ENCODE results near the gene SF1. TPM values are rescaled to one million over a fixed set of nuclear protein-coding genes. Genes with fewer than 3 reads are reported as not detected.

Gene SF1
- total RNA-seq, 2 experiments from 2014 or later, result 247 to 535 TPM

DNA sequence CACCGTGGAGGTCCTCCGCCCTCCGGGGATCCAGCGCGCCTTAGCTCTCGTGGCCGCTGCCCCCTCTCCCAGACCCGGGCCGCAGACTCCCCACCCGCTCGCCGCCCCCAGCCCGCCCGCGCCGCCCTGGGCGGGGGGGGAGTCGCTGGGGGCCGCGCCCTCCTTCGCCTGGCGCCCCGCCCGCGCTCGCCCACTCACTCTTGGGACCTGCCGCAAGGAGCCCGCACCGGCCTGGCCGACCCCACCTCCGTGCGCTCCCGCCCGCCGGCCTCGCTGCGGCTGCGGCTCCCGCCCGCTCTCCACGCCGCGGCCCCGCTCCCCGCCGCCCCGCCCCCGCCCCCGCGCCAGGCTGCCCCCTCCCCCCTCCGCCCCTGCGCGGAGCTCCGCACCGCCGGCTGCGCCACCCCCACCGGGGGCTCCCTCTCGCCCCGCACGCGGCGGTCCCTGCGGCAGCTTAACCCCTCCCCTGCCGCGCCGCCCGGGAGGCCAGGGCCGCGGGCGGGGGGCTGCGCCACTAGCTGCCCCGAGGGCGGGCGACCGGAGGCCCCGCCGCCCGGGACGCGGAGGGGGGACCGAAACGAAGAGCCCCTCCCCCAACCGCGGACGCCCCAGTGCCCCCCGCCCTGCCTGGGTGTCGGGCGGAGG lies 33.7 kb downstream of the SF1 start:
- CTCF ChIA-PET (ENCODE audit: unreplicated experiment), result interaction anchor here (0.6 to 1.9 kb wide), 3 partner anchors 27 to 494 kb away, joined by 3 to 6 read pairs (median 4); no protein-coding TSS in a partner anchor
- H3K9me2 ChIP-seq (ENCODE audit: insufficient read depth, low read length), result no peaks in the 10 kb centered on the region
- H2AFZ ChIP-seq (ENCODE audit: low read length), result no peak overlapping the region
- no peaks in the 10 kb centered on the region for H3K9me3 ChIP-seq (ENCODE audit: low read length)
- H3K4me1 ChIP-seq (ENCODE audit: insufficient read depth, low read length, poor library complexity, severe bottlenecking), result peaks cover 42% of the 10 kb centered on the region
- H3K79me2 ChIP-seq (ENCODE audit: insufficient read depth, low read depth, low read length), result peaks cover 6% of the 10 kb centered on the region; the same call in 1 of the 2 replicates
- 0 out of 2 replicates have a peak, but pooled peaks cover 7% of the 10 kb centered on the region for H4K20me1 ChIP-seq (ENCODE audit: insufficient read depth, low read length)
- H3K27ac ChIP-seq (ENCODE audit: low read depth, low read length, poor library complexity, severe bottlenecking), result peak overlapping the region; percentile 95
- DNase-seq (ENCODE audit: low spot score), result no peak
- peak overlapping the region; percentile 97 for H3K4me2 ChIP-seq (ENCODE audit: low read length)
- POLR2A ChIA-PET, result interaction anchor here (0.7 to 2.1 kb wide), 7 partner anchors 16 to 104 kb away, joined by 3 to 5 read pairs (median 4); partner anchors contain the start of gene SF1
- peaks cover 23% of the 10 kb centered on the region for H3K36me3 ChIP-seq (ENCODE audit: insufficient read depth, low read length)
- peak overlapping the region; percentile 89 for H3K4me3 ChIP-seq (ENCODE audit: low read depth, low read length, poor library complexity, severe bottlenecking)
- intact Hi-C loops (cut with micrococcal nuclease; ENCODE audit: unreplicated experiment), result loop anchor here (1.0 to 5.0 kb wide), 3 partner anchors 34 to 133 kb away; partner anchors contain the start of genes EHD1 and SF1
- TF ChIP-seq, protein P1, sequence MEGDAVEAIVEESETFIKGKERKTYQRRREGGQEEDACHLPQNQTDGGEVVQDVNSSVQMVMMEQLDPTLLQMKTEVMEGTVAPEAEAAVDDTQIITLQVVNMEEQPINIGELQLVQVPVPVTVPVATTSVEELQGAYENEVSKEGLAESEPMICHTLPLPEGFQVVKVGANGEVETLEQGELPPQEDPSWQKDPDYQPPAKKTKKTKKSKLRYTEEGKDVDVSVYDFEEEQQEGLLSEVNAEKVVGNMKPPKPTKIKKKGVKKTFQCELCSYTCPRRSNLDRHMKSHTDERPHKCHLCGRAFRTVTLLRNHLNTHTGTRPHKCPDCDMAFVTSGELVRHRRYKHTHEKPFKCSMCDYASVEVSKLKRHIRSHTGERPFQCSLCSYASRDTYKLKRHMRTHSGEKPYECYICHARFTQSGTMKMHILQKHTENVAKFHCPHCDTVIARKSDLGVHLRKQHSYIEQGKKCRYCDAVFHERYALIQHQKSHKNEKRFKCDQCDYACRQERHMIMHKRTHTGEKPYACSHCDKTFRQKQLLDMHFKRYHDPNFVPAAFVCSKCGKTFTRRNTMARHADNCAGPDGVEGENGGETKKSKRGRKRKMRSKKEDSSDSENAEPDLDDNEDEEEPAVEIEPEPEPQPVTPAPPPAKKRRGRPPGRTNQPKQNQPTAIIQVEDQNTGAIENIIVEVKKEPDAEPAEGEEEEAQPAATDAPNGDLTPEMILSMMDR (conservative IDR thresholded peaks at IDR 0.05; ENCODE audit: low read length), result no peak
- TF ChIP-seq EZH2phosphoT487 (IDR thresholded peaks at IDR 0.05; ENCODE audit: borderline replicate concordance, low read depth, low read length), result no peak
- no TSS peak for BruUV-seq (replicated peaks)

DNA sequence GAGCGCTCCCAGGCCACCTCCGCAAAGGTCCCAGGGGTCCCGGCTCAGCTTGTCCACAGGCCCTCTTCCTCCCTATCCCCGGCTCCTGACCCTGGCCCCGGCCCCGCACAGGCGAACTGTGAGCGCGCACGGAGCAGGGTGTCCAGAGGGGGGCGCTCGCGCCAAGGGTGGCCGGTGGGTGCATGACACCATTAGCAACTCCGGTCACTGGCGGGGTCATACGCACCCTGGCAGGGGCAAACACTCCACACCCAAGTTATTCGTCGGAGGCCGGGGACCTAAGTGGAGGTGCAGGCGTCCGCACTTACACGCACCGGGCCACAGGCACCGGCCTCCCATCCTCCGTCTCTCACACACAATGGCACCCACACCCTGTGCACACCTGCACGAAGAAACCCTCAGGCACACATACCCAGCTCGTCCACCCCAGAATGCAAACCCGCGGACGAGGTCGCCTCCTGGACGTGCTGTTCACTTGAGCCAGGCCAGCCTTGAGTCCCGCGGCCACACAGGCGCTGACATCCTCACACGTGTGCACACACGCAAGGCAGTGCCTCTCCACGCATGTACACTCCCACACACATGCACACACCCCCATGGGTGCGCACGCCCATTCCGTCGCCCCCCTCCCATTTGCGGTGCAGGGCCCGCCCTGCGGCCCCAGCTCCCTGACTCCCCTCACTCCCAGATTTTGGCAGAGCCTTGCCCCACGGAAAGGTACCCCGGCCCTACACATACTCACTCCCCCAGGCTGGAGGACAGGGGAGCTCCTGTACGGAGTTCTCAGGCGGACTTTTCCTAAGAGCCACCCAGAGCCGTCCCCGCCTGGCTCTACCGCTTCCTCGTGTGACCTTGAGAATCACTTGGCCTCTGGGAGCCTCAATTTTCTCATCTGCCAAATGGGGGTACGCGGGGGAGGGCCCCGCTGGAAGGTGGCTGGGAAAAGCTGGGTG lies 34.5 kb downstream of the SF1 start, which contains the start of gene RASGRP2:
Gene RASGRP2, minus strand, starts transcription at position 552 of the 953 bp plus-strand sequence. CDS start 1,276 bp downstream, outside the sequence.
- TF ChIP-seq EZH2phosphoT487 (IDR thresholded peaks at IDR 0.05; ENCODE audit: borderline replicate concordance, low read depth, low read length), result no peak
- TF ChIP-seq, protein P1 (conservative IDR thresholded peaks at IDR 0.05; ENCODE audit: low read length), result peak; percentile 86

More for the DNA sequence above, 34.5 kb downstream of the SF1 start, which contains the start of gene RASGRP2:
- peak within 1 kb of the TSS; percentile 97 for H3K4me2 ChIP-seq (ENCODE audit: low read length)
- peak within 1 kb of the TSS; percentile 89 for H3K4me3 ChIP-seq (ENCODE audit: low read depth, low read length, poor library complexity, severe bottlenecking)
- H3K9me2 ChIP-seq (ENCODE audit: insufficient read depth, low read length), result no peaks in the 10 kb centered on the region
- intact Hi-C loops (cut with micrococcal nuclease; ENCODE audit: unreplicated experiment), result loop anchor here (1.0 to 5.0 kb wide), 5 partner anchors 19 to 133 kb away; partner anchors contain the start of genes EHD1 and MAP4K2
- 0 out of 2 replicates have a peak, but pooled peaks cover 7% of the 10 kb centered on the region for H4K20me1 ChIP-seq (ENCODE audit: insufficient read depth, low read length)
- ChIA-PET POLR2A (interaction anchor here (0.9 to 2.1 kb wide), 8 partner anchors 17 to 105 kb away, joined by 3 to 5 read pairs (median 4); partner anchors contain the start of gene SF1), CTCF (ENCODE audit: unreplicated experiment) (interaction anchor here (0.6 to 1.9 kb wide), 4 partner anchors 28 to 493 kb away, joined by 3 to 6 read pairs (median 4); no protein-coding TSS in a partner anchor)
- no TSS peak for BruUV-seq (replicated peaks)
- H3K79me2 ChIP-seq (ENCODE audit: insufficient read depth, low read depth, low read length), result peaks cover 6% of the 10 kb centered on the region; the same call in 1 of the 2 replicates
- peaks cover 31% of the 10 kb centered on the region for H3K36me3 ChIP-seq (ENCODE audit: insufficient read depth, low read length)
- H3K27ac ChIP-seq (ENCODE audit: low read depth, low read length, poor library complexity, severe bottlenecking), result peak within 1 kb of the TSS; percentile 95
- DNase-seq (ENCODE audit: low spot score), result peak; percentile 89
- H3K4me1 ChIP-seq (ENCODE audit: insufficient read depth, low read length, poor library complexity, severe bottlenecking), result peaks cover 40% of the 10 kb centered on the region
- no peak within 1 kb of the TSS for H2AFZ ChIP-seq (ENCODE audit: low read length)
- H3K9me3 ChIP-seq (ENCODE audit: low read length), result no peaks in the 10 kb centered on the region
